Measurements from ENCODE around the gene CCK.

The CCK gene

DNA sequence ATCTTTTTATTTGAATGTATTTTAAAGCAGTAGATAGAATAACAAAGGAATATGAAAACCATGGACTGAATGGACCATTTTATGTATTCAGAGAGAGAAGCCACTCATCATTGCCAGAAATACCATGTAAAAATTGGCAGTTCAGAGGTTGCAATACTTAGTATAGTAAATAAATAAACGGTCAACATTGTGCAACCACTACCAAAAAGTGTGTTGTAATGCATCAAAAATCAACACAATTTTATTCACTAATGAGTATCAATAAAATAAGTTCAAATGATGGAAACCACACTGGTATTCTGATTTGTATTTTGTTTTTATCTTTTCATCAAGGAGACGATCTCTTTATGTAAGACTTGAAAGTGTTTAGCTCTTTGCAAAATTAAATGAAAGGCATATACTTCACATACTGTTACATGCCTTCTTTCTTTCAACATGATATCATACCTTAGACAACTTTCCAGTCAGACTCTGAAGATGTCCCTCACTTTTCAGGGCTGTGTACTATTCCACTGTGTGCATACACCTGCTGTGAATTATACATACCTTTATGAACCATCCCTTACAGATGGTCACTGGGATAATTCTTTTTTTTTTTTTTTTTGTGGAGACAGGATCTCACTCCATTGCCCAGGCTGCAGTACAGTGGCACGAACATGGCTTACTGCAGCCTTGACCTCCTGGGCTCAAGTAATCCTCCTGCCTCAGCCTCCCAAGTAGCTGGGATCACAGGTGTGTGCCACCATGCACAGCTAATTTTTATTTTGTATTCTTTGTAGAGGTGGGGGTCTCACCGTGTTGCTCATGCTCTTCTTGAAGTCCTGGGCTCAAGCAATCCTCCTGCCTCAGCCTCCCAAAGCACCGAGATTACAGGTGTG lies 40.3 kb downstream of the CCK start:
- DNase-seq (ENCODE audit: low read depth in 2 of 2), result no peak

DNA sequence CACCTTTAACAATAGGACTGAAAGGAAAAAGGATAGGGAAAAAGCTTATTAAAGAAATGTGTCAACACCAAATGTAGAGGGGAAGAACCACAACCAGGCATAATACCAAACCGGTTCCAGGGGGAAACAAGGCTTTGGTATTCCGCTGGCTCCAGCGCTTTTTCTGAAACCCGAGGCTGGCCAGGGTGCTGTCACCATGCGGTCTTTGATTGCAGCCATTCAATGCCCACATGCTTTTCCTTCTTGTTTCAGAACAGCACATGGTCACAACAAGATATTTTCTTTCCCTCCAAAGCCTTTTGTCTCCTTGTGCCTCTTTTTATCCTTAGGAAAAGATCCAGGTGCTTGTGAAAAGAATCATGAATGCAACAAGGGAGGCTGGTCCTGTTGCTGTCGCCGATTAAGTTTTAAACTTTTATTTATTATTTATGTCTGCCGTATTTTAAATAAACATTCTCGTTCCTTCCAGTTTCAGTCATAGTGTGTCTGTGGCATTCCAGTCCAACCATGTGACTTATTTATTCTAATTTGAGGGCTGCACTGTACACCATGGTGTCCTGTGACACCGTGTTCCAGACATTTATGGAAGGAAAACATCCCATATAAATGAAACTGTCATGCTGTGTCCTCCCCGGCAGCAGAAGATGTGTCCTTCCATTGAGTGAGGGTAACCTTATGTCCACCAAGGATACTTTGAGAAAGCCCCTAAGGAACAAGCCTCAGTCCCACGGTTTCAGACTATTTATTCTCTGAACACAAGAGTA lies 41.1 kb downstream of the CCK start:
- DNase-seq (ENCODE audit: low read depth in 2 of 2), result no peak

DNA sequence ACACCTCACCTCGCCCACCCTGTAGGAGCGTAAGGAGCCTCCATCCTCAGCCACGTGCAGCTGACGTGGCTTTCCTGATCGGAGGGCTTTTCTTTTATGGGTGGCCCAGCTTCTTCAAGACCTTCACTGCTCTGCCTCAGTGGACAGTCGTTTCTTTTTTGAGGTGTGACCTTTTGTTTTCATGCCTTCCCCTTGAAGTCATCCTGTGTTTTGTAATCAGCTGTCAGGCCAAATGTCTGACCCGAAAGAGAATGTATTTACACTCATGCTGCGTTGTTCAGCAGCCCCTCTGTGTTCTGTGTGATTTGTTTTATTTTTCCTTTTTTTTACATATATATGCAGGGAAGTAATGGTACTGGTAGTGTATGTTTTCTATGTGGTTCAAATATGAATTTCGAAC lies 41.8 kb downstream of the CCK start:
- DNase-seq (ENCODE audit: low read depth in 2 of 2), result no peak

DNA sequence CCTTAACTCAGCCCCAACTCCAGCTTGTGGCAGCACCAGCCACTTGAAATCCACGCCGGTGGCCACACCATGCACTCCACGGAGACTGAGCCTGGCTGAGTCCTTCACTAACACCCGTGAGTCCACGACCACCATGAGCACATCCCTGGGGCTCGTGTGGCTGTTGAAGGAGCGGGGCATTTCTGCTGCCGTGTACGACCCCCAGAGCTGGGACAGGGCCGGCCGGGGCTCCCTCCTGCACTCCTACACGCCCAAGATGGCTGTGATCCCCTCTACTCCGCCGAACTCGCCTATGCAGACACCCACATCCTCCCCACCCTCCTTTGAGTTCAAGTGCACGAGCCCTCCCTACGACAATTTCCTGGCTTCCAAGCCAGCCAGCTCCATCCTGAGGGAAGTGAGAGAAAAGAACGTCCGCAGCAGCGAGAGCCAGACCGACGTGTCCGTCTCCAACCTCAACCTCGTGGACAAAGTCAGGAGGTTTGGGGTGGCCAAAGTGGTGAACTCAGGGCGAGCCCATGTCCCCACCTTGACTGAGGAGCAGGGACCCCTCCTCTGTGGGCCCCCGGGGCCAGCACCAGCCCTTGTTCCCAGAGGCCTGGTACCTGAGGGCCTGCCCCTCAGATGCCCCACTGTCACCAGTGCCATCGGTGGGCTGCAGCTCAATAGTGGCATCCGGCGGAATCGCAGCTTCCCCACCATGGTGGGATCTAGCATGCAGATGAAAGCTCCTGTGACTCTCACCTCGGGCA lies 42.9 kb downstream of the CCK start:
- no peak for DNase-seq (ENCODE audit: low read depth in 2 of 2)

DNA sequence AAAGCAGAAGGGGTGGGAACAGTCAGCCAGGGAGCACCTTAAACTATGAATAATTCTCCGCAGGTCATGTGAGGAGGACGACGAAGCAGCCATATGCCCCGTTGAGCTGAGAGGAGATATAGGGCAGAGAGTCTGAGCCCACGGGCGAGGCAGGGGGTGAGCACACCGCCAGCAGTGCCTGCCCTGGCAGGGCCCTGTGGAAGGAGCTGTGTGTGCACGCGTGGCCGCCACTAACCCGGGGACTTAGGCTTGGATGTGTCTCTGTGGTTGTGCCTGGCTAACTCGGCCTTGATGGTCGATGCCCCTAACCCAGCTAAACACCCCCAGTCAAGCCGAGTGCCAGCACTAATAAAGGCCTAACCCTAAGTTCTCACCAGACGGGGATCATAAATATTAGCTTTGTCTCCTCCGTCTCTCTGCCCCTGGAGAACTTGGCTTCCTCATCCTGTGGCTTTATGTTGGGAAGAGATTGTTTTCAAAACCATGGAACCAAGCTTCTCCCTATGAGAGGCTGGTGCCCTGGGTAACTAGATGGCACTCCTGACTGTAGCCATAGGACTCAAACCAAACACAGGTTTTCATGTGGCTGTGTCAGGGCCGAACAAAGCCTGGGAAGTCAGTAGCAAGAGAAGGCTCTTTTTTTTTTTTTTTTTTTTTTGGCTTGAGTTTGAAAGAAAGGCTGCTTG lies 45.4 kb downstream of the CCK start:
- DNase-seq (ENCODE audit: low read depth in 2 of 2), result no peak

DNA sequence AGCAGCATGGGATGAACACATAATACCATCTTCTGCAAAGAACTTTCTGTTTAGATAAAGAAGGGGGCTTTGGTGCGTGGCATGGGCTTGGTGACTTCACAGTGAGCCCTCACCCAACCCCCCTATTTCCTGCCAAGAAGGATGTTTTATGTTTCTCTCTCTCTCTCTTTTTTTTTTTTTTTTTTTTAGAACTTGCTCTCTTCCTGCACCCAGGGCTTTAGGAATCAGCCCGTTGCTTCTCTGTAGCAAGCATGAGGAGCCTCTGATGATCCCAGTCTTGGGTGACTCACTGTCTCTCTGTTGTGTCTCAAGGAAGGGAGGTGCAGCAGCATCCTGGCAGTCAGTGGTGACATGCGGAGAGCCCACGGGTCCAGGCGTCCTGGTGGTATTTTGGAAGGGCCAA lies 49.1 kb downstream of the CCK start:
- DNase-seq (ENCODE audit: low read depth in 2 of 2), result no peak

DNA sequence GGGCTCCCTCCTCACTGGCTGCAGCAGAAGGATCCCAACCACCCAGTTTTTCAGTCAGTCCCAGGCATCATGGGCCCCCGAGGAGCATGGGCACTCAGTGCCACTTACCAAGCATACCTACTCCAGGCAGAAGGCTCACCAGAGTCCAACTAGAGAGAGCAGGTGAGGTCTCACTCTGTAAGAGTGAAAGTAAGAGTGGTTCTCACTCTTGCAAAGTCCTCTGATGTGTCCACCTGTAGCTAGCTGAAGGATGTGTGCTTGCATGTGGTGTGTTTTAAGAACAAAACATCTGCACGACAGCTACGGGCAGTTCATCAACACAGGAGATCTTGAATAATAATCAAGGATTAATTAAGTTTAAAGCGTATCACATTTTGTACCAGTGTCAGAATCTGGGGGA lies 49.7 kb downstream of the CCK start:
- no peak for DNase-seq (ENCODE audit: low read depth in 2 of 2)

DNA sequence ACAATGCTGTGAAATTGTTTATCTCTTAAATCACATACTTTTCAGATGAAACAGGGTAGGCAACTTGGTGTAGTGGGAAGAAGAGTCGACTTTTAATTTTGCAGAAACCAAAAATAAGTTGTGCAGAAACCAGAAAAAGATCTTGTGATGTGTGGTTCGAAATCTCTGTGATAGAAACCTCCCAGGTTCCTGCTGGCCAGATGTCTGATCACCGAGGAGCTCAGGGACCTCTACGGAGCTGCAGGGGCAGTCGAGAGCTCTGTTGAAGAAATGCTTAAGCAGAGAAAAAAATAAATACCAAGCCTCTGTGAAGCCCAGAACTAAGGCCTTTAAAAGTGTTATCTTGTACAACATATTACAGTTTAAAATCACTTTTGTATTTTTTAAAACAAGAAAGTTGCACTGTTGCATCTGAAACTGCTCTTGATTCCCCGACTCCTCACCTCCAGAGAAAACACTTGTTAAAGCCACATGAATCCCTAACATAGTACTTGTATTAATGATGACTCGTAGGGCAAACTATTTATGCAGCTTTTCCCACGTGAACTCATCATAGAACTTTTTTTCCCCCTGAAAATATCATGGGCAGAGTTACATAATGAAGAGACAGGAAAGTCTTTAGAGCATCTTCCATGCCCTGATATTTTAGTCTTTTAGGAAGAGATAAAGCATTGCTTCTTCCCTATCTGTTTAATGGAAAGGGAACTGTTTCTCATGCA lies 51.3 kb downstream of the CCK start:
- DNase-seq (ENCODE audit: low read depth in 2 of 2), result no peak

DNA sequence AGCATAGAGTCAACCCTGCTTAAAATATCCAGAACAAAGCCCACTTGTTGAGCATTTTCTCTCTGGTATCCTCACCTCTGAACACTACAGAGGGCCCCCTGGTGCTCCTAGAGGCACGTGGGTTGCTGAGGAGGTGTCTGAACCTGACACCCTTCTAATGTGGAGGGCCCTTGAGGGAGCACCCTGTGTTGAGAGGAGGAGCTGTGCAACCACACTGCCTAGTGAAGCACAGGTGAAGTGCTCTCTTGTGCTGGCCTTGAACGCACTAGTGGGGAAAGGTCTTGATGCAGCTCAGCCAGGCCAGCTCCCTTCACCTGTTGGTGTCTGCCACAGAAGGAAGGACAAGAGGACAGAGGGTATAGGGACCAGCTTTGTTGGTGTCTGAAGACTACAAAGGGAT lies 51.9 kb downstream of the CCK start:
- DNase-seq (ENCODE audit: low read depth in 2 of 2), result no peak

DNA sequence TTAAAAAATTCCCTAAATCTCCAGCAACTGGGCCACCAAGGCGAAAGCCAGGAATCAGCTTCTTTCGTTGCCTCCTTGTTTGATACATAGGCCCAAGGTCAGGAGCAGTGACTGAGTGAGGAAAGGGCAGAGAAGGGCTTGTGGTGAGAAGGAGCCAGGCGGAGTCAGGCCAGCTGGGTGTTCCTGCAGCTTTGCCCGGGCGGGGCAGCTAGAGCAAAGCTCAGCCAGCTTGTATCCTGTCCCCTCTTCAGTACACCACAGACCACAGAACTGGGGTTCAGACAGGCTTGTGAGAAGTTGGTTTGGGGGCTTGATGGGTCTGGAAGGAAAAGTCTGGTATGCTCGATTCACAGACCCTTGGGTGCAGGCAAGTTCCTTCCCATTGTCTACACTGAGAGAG lies 52.6 kb downstream of the CCK start:
- DNase-seq (ENCODE audit: low read depth in 2 of 2), result no peak

DNA sequence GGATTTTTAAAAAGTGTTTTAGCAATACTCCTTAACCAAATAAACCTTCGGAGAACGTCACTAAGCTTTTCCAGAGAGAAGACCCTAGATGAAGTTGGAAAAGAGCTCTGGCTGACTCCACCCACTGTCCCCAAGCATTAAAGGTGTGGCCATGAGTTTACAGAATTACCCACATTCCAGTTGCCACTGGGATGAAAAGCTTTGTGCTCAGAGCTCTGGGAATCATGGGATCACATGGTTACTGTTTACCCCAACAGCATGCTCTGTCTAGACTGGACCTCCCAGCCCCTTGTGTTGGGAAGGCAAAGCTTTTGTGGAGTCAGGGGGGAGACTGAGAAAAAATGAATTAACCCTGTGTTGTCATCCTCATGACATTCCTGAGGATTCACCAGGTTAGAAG lies 55.3 kb downstream of the CCK start:
- DNase-seq (ENCODE audit: low read depth in 2 of 2), result no peak

DNA sequence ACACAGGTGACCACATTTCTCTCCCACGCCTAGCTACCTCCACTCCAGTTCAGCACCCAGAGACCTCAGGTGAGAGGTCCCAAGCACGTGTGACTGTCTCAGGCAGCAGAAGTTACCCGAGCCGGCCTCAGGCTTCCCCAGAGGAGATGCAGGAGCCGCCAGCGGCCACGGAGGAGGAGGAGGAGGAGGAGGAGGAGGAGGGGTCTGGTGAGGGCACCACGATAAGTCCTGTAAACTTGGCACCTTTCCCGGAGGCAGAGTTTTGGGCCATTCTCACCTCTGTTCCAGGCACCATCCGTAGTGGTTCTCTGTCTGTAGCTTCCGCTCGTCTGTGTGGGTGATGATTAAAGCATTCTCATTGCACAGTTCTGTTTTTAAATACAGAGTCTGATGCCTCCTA lies 56.1 kb downstream of the CCK start:
- DNase-seq (ENCODE audit: low read depth in 2 of 2), result no peak

All from stimulated activated CD8-positive, alpha-beta memory T cell treated with anti-CD3 and anti-CD28 coated beads, Interleukin-15, amount 100 ng/mL, for 4 hours (primary cell).